HL-60 (cell line): ENCODE data around the gene TBL1XR1.

Source experiments
- DNase-seq, 2 experiments: peaks; one replicate each; pipeline ENCODE4 v3.0.0-alpha.2; 2010 to 2020; ENCODE audit warnings: low read depth in 1 of 2, low spot score in 1 of 2
- H3K27ac ChIP-seq: fragments of 250-450 bp; sonication (Bioruptor Pico); replicated peaks from 2 replicates; pipeline ENCODE4 v1.5.1; 2020; ENCODE audit warnings: mild to moderate bottlenecking, moderate library complexity
- H3K27me3 ChIP-seq: fragments of 250-450 bp; sonication (Bioruptor Pico); 2 replicates; pipeline ENCODE4 v1.5.1; 2021; ENCODE audit warnings: mild to moderate bottlenecking, moderate library complexity; ENCODE audit not compliant: insufficient read depth, poor library complexity, severe bottlenecking
- H3K4me3 ChIP-seq: replicated peaks from 2 replicates; pipeline ENCODE4 v1.5.1; 2011; ENCODE audit warnings: mild to moderate bottlenecking, control low read depth, low read length; ENCODE audit not compliant: insufficient read depth
- CTCF ChIP-seq: IDR thresholded peaks from one replicate; pipeline ENCODE4 v1.5.1; 2011; ENCODE audit warnings: low read length, control low read depth, inconsistent platforms; ENCODE audit not compliant: insufficient read depth
- GABPA ChIP-seq: IDR thresholded peaks from 2 replicates; pipeline ENCODE4 v1.6.1; 2012; ENCODE audit warnings: low read depth
- POLR2AphosphoS5 ChIP-seq: IDR thresholded peaks from 2 replicates; pipeline ENCODE4 v1.6.1; 2012; ENCODE audit warnings: low read depth
- REST ChIP-seq: IDR thresholded peaks from 2 replicates; pipeline ENCODE4 v1.6.1; 2012; ENCODE audit warnings: low read depth; ENCODE audit not compliant: insufficient replicate concordance
- SPI1 ChIP-seq: IDR thresholded peaks from 2 replicates; pipeline ENCODE4 v1.6.1; 2012; ENCODE audit warnings: low read depth, mild to moderate bottlenecking, borderline replicate concordance
- long read RNA-seq: library from polyadenylated mRNA; unstranded; transcript quantifications from one replicate; pipeline ENCODE4 v2.0.0, GENCODE V29; 2020

The TBL1XR1 gene
- long read RNA-seq, full-length matches to known transcripts = 27 of 103 reads
- long read RNA-seq, partial matches to known transcripts = 13 of 103 reads
- long read RNA-seq, other reads (novel, unspliced or antisense) = 63 of 103 reads

- peak; percentile 76 to 90 for DNase-seq
- Histone ChIP-seq H3K4me3 (peak within 1 kb of the TSS; percentile 49), H3K27me3 (no peaks in the 10 kb centered on the region), H3K27ac (peak within 1 kb of the TSS; percentile 99)
- TF ChIP-seq POLR2AphosphoS5 = no peak
- no peak for TF ChIP-seq SPI1
- no peak for TF ChIP-seq GABPA
- no peak for TF ChIP-seq CTCF
Observed at GRCh38 chr3:177197041-177197726, at the start of gene TBL1XR1. Gene TBL1XR1, minus strand, starts transcription at chr3:177197482. Its CDS starts 132,505 bp downstream, at chr3:177064977.

DNA sequence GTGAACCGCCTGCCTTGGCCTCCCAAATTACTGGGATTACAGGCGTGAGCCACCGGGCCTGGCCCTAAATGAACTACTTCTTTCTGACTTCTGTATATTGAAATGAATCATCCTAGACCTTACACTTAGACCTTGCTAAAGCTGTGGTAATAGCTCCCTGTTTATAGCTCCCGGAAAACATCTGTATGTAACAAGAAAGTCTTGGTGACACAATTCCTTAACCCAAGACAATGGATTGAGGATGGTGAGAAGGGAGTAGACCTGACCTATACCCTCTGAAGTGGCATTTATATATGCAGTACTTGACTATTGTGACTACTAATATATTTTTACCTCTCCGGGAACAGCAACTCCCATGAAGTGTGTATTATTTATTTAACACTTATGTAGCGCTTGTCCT lies 48.0 kb upstream of the TBL1XR1 start:
- no peaks in the 10 kb centered on the region for H3K27me3 ChIP-seq
- DNase-seq = no peak
- H3K27ac ChIP-seq = no peak overlapping the region
- TF ChIP-seq REST = no peak
- TF ChIP-seq CTCF = no peak
- no peak for TF ChIP-seq GABPA
- TF ChIP-seq POLR2AphosphoS5 = no peak
- TF ChIP-seq SPI1 = no peak
- no peak overlapping the region for H3K4me3 ChIP-seq

DNA sequence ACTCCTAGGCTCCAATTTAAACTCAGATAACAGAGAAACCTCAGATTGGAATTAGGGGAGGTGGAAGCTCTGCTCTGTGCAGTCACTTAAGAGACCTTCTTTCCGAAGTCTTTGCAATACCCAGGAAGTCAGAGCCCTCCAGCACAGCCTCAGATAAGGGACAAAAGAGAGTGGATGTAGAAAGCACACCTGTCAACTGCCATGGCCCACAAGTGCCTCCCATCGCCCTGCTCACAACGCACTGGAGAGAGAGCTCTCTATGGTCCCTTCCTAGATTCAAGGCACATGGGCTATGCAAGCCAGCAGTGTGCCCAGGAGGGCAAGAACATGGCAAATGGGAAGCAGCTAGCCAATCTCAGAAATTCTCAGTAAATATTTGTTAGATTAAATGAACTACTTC lies 47.3 kb upstream of the TBL1XR1 start:
- Histone ChIP-seq H3K27ac (no peak overlapping the region), H3K27me3 (no peaks in the 10 kb centered on the region), H3K4me3 (no peak overlapping the region)
- no peak for TF ChIP-seq GABPA
- TF ChIP-seq SPI1 = no peak
- no peak for TF ChIP-seq CTCF
- TF ChIP-seq REST = no peak
- TF ChIP-seq POLR2AphosphoS5 = no peak
- DNase-seq = no peak
